Muscle layer of colon (tissue), 2 donors: ENCODE measurements around the gene APBB2.

ENCODE experiments used
- H3K27ac ChIP-seq: one replicate; pipeline ENCODE4 v1.7.0; 2013; ENCODE audit warnings: low read depth, mild to moderate bottlenecking, low read length, moderate library complexity
- H3K27me3 ChIP-seq, 2 donors: one replicate each; pipeline ENCODE4 v1.7.0; 2013; ENCODE audit warnings: low read length in 2 of 2, mild to moderate bottlenecking in 2 of 2; ENCODE audit not compliant: insufficient read depth in 2 of 2, control insufficient read depth in 1 of 2
- H3K36me3 ChIP-seq: one replicate; pipeline ENCODE4 v1.7.0; 2013; ENCODE audit warnings: mild to moderate bottlenecking, low read length; ENCODE audit not compliant: insufficient read depth
- H3K4me1 ChIP-seq: one replicate; pipeline ENCODE4 v1.7.0; 2013; ENCODE audit warnings: mild to moderate bottlenecking, low read length; ENCODE audit not compliant: insufficient read depth
- H3K4me3 ChIP-seq, 2 donors: one replicate each; pipeline ENCODE4 v1.7.0; 2013; ENCODE audit warnings: low read length in 2 of 2, low read depth in 1 of 2, mild to moderate bottlenecking in 1 of 2, moderate library complexity in 1 of 2
- H3K9ac ChIP-seq: one replicate; pipeline ENCODE4 v1.7.0; 2013; ENCODE audit warnings: low read length
- H3K9me3 ChIP-seq: one replicate; pipeline ENCODE4 v1.7.0; 2013; ENCODE audit warnings: mild to moderate bottlenecking, low read length
- donor health status: abdominal sarcoma.
- donor health status: Adenocarcinoma of cecum.

Gene APBB2

DNA sequence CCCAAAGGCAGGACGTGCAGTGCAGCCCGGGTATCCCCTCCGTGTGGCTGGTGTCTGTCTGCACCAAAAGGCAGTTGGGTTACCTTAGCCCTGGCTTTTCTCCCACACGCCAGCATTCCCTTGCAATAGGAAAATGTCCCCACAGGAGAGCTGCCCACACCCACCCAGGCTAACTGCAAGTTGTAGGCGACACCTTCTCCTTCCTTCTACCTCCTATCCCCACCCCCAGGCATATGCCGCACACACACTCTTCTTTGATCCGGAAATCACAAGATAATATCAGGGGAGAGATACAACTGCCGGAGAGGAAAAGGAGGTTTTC is 444 bp upstream of the APBB2 start:
- H3K27ac ChIP-seq: no peak overlapping the region
- no peaks in the 10 kb centered on the region for H3K27me3 ChIP-seq
- no peaks in the 10 kb centered on the region for H3K36me3 ChIP-seq
- H3K9ac ChIP-seq: no peak overlapping the region
- no peaks in the 10 kb centered on the region for H3K9me3 ChIP-seq
- no peak overlapping the region for H3K4me3 ChIP-seq
- peaks cover 20% of the 10 kb centered on the region for H3K4me1 ChIP-seq

DNA sequence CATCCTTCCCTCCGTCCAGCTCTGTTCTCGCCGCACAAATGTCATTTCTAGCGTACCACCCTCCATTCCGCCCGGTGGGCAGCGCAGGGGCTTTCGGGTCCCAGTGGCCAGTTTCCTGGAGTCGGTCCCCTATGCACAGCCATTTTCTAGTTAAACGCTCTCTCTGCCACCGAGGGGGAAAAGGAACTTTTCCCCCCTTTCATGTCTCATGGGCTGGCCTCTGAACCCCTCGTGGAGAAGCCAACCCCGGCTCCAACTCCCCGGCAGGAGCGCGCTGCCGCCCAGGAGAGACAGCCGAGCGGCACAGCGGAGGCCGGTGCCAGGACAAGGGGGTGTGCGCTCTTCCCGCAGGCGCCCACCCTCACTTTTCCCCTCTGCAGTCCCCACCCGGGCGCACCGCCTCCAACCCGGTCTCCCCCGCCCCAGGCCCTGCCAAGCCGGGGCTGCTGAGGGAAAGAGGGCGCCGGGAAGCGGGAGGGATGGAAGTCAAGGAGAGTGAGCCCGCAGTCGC is 662 bp downstream of the APBB2 start:
- Histone ChIP-seq H3K4me1 (peaks cover 20% of the 10 kb centered on the region), H3K27ac (peak overlapping the region; percentile 85)

GRCh38 chr4:41212616-41213203 is 1.6 kb downstream of the APBB2 start:
- Histone ChIP-seq H3K9ac (peak overlapping the region; percentile 29), H3K9me3 (no peaks in the 10 kb centered on the region), H3K4me3 (peak overlapping the region in 1 of 2 donors; percentile 85), H3K4me1 (peaks cover 20% of the 10 kb centered on the region), H3K27me3 (no peaks in the 10 kb centered on the region), H3K36me3 (no peaks in the 10 kb centered on the region), H3K27ac (no peak overlapping the region)

More for the DNA sequence above, 662 bp downstream of the APBB2 start:
- Histone ChIP-seq H3K9me3 (no peaks in the 10 kb centered on the region), H3K27me3 (no peaks in the 10 kb centered on the region), H3K4me3 (peak overlapping the region; percentile 78 to 85), H3K36me3 (no peaks in the 10 kb centered on the region), H3K9ac (peak overlapping the region; percentile 29)

- peak overlapping the region in 1 of 2 donors; percentile 85 for H3K4me3 ChIP-seq
- H3K4me1 ChIP-seq: peaks cover 20% of the 10 kb centered on the region
These were observed 2.3 kb downstream of the APBB2 start for GRCh38 chr4:41211951-41212615.

GRCh38 chr4:41209901-41210300 is 4.4 kb downstream of the APBB2 start:
- Histone ChIP-seq H3K9me3 (no peaks in the 10 kb centered on the region), H3K36me3 (no peaks in the 10 kb centered on the region), H3K4me1 (peaks cover 28% of the 10 kb centered on the region), H3K4me3 (no peak overlapping the region), H3K9ac (no peak overlapping the region), H3K27me3 (no peaks in the 10 kb centered on the region), H3K27ac (no peak overlapping the region)

More at GRCh38 chr4:41211951-41212615, 2.3 kb downstream of the APBB2 start:
- H3K9me3 ChIP-seq: no peaks in the 10 kb centered on the region
- no peaks in the 10 kb centered on the region for H3K27me3 ChIP-seq
- no peaks in the 10 kb centered on the region for H3K36me3 ChIP-seq
- no peak overlapping the region for H3K9ac ChIP-seq
- H3K27ac ChIP-seq: no peak overlapping the region

DNA sequence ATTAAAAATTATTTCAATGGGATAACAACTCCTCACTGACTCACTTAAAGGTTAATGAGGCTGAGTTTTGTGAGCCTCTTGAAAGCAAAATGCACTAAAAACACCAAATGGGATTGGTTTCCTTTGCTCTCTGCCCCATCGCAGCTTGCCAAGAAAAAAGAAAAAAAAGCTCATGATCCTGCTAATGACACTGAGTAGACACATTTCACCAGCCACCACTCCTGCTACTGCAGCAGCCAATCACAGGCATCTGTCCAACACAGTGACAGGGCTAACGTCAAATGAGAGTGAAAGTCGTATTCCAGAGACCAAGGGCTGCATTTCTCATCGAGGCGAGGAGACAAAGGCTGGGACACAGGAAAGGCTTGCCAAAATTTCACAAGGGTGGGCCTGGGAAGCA is 5.2 kb downstream of the APBB2 start:
- H3K27ac ChIP-seq: no peak overlapping the region
- H3K4me3 ChIP-seq: no peak overlapping the region
- no peaks in the 10 kb centered on the region for H3K36me3 ChIP-seq
- H3K4me1 ChIP-seq: peaks cover 32% of the 10 kb centered on the region
- H3K27me3 ChIP-seq: no peaks in the 10 kb centered on the region
- no peaks in the 10 kb centered on the region for H3K9me3 ChIP-seq
- H3K9ac ChIP-seq: no peak overlapping the region

DNA sequence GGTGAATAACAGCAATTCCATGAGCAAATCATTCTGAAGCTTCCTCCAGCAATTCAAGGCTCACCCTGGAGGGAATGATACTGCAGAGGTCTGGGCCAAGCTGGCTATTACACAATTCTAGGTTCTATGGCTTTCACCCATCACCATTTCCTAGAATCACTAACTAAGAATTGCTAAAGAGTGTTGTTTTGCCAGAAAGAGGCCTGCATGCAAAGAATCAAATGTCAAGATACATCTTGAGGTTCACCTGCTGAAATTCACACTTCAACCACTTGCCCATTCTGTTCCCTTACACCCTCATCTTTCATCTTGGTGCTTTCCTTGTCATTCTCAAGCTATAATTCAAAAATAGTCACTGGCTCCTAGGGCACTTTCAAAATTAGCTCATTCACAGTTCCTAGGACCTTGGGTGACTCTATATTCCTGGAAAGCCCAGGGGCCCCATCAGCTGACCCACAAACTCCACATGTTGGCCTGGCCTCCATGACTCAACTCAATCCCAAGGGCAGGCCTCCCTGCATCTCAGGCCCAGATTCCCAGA is 7.0 kb downstream of the APBB2 start:
- Histone ChIP-seq H3K4me1 (peaks cover 26% of the 10 kb centered on the region), H3K9me3 (no peaks in the 10 kb centered on the region), H3K36me3 (no peaks in the 10 kb centered on the region), H3K9ac (no peak overlapping the region), H3K4me3 (no peak overlapping the region), H3K27me3 (no peaks in the 10 kb centered on the region), H3K27ac (no peak overlapping the region)

GRCh38 chr4:41205854-41206460 is 8.4 kb downstream of the APBB2 start:
- Histone ChIP-seq H3K9ac (no peak overlapping the region), H3K4me3 (no peak overlapping the region), H3K36me3 (no peaks in the 10 kb centered on the region), H3K27me3 (no peaks in the 10 kb centered on the region), H3K27ac (no peak overlapping the region), H3K9me3 (no peaks in the 10 kb centered on the region), H3K4me1 (peaks cover 22% of the 10 kb centered on the region)

DNA sequence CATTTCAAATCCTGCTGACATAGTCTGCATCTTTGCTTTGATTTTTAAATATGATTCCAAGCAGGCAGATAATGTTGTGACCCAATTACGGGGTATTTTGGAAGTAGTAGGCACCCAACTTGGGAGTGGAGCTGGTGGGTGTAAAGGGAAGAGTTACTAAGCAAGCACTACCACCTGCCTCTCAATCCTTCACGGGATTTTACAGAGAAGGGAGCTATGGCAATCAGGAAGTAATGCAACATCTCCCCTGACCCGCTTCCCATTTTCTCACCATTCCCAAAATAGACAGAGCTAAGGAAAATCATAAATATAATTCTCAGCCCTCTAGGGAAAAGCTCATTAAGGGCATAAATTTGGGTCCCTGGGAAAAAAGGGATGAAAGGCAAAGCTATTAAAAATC is 9.2 kb downstream of the APBB2 start:
- Histone ChIP-seq H3K9me3 (no peaks in the 10 kb centered on the region), H3K4me1 (peaks cover 22% of the 10 kb centered on the region), H3K4me3 (no peak overlapping the region), H3K27ac (no peak overlapping the region), H3K9ac (no peak overlapping the region), H3K36me3 (no peaks in the 10 kb centered on the region), H3K27me3 (no peaks in the 10 kb centered on the region)

DNA sequence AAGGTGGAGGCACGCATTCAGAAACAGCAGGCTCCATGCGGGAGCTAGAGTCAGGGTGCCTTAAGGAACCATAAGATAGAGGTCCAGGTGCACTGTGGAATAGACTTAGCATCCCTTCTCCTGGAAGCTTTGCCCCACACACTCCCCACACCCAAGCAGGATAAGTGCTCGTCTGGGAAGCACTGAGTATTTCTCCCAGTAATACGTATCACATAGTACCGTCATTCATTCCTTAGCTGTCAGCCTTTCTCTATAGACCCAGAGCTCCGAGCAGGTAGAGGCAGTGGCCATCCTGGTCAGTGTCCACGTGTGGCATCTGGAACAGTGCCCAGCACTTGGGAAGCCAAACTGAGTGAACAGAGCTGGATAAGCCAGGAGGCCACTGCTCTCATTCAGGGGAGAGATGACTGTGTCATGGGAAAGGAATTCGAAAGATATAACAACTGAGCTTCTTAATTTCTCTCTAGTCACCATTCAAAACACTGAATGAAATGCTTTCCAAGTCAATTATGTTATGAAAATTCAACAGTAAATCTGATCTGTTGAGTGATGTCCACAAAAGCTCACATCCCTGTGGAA is 9.9 kb downstream of the APBB2 start:
- Histone ChIP-seq H3K9me3 (no peaks in the 10 kb centered on the region), H3K36me3 (no peaks in the 10 kb centered on the region), H3K27me3 (no peaks in the 10 kb centered on the region), H3K9ac (no peak overlapping the region), H3K4me3 (no peak overlapping the region), H3K27ac (no peak overlapping the region), H3K4me1 (peaks cover 22% of the 10 kb centered on the region)

GRCh38 chr4:41203841-41204240 is 10.5 kb downstream of the APBB2 start:
- peaks cover 22% of the 10 kb centered on the region for H3K4me1 ChIP-seq
- no peak overlapping the region for H3K4me3 ChIP-seq
- H3K27me3 ChIP-seq: no peaks in the 10 kb centered on the region
- H3K27ac ChIP-seq: no peak overlapping the region
- H3K36me3 ChIP-seq: no peaks in the 10 kb centered on the region
- no peak overlapping the region for H3K9ac ChIP-seq
- no peaks in the 10 kb centered on the region for H3K9me3 ChIP-seq
